ENCODE results near the gene TREML4. TPM values are rescaled to one million over a fixed set of nuclear protein-coding genes. Genes with fewer than 3 reads are reported as not detected.

Gene TREML4
- polyA plus RNA-seq, 1 donor from 2014 or later, result not detected

- Histone ChIP-seq H3K27me3 (ENCODE audit: insufficient read depth, low read depth, low read length) (no peaks in the 10 kb centered on the region), H3K9me2 (ENCODE audit: insufficient read depth, low read length) (no peaks in the 10 kb centered on the region), H3K4me2 (ENCODE audit: low read length) (no peak overlapping the region), H2AFZ (ENCODE audit: low read depth, low read length) (no peak overlapping the region), H3K27ac (ENCODE audit: low read length) (no peak overlapping the region), H3F3A (ENCODE audit: insufficient read depth, low read length, poor library complexity, severe bottlenecking) (no peaks in the 10 kb centered on the region), H3K9ac (ENCODE audit: low read length) (no peak overlapping the region), H3K79me2 (replicated peaks; ENCODE audit: insufficient read depth, low read length) (no peaks in the 10 kb centered on the region), H3K9me3 (ENCODE audit: low read length) (no peaks in the 10 kb centered on the region), H3K4me3 (ENCODE audit: low read length) (no peak overlapping the region), H4K20me1 (ENCODE audit: insufficient read depth) (no peaks in the 10 kb centered on the region), H3K36me3 (ENCODE audit: insufficient read depth, low read length) (no peaks in the 10 kb centered on the region)
- no peak for TF ChIP-seq TAF1 (IDR thresholded peaks at IDR 0.05; ENCODE audit: low read depth)
- TF ChIP-seq SMC3 (conservative IDR thresholded peaks at IDR 0.05; ENCODE audit: poor library complexity), result no peak
- TF ChIP-seq EZH2 (IDR thresholded peaks at IDR 0.05; ENCODE audit: borderline replicate concordance, insufficient read depth, low read length, poor library complexity, severe bottlenecking), result no peak
- no peak for TF ChIP-seq CTCF (IDR thresholded peaks at IDR 0.05; ENCODE audit: poor library complexity, severe bottlenecking)
- no peak for TF ChIP-seq REST (IDR thresholded peaks at IDR 0.05; ENCODE audit: borderline replicate concordance)
These were observed 56.6 kb downstream of the TREML4 start for GRCh38 chr6:41284726-41285125.

GRCh38 chr6:41286544-41287346, 58.6 kb downstream of the TREML4 start, which contains the start of gene TREM1:
TREM1 (minus strand) TSS chr6:41286682; CDS start chr6:41286655, 27 bp downstream.
- Histone ChIP-seq H3K9ac (ENCODE audit: low read length) (no peak within 1 kb of the TSS), H3F3A (ENCODE audit: insufficient read depth, low read length, poor library complexity, severe bottlenecking) (no peaks in the 10 kb centered on the region), H3K27ac (ENCODE audit: low read length) (no peak within 1 kb of the TSS), H3K27me3 (ENCODE audit: insufficient read depth, low read depth, low read length) (no peaks in the 10 kb centered on the region), H2AFZ (ENCODE audit: low read depth, low read length) (no peak within 1 kb of the TSS), H3K36me3 (ENCODE audit: insufficient read depth, low read length) (no peaks in the 10 kb centered on the region), H3K4me3 (ENCODE audit: low read length) (no peak within 1 kb of the TSS), H4K20me1 (ENCODE audit: insufficient read depth) (no peaks in the 10 kb centered on the region), H3K4me2 (ENCODE audit: low read length) (no peak within 1 kb of the TSS), H3K9me2 (ENCODE audit: insufficient read depth, low read length) (no peaks in the 10 kb centered on the region), H3K9me3 (ENCODE audit: low read length) (no peaks in the 10 kb centered on the region), H3K79me2 (replicated peaks; ENCODE audit: insufficient read depth, low read length) (no peaks in the 10 kb centered on the region)
- TF ChIP-seq TAF1 (IDR thresholded peaks at IDR 0.05; ENCODE audit: low read depth) (no peak), MXI1 (conservative IDR thresholded peaks at IDR 0.05; ENCODE audit: poor library complexity, severe bottlenecking) (no peak), EP300 (conservative IDR thresholded peaks at IDR 0.05; ENCODE audit: poor library complexity, severe bottlenecking) (no peak), EZH2 (IDR thresholded peaks at IDR 0.05; ENCODE audit: borderline replicate concordance, insufficient read depth, low read length, poor library complexity, severe bottlenecking) (no peak), REST (IDR thresholded peaks at IDR 0.05; ENCODE audit: borderline replicate concordance) (no peak), RAD21 (conservative IDR thresholded peaks at IDR 0.05) (no peak), POLR2AphosphoS5 (IDR thresholded peaks at IDR 0.05) (no peak), CTCF (IDR thresholded peaks at IDR 0.05; ENCODE audit: poor library complexity, severe bottlenecking) (no peak), SMC3 (conservative IDR thresholded peaks at IDR 0.05; ENCODE audit: poor library complexity) (no peak)
